GM23338 (cell line): ENCODE results near the gene C12orf60. TPM values are rescaled to one million over a fixed set of nuclear protein-coding genes. Genes with fewer than 3 reads are reported as not detected.

Experiments used
- ATAC-seq: fragments of 200-7000 bp; cut with Tn5 transposase; 3 replicates; pipeline ENCODE4 v1.9.1; 2020
- DNase-seq: peaks from one replicate; pipeline ENCODE4 v3.0.0-alpha.2; 2015; ENCODE audit warnings: low spot score
- H2AFZ ChIP-seq: fragments of 200-600 bp; sonication (generic); 2 replicates; pipeline ENCODE4 v1.8.0; 2016; ENCODE audit warnings: antibody characterized with exemption, mild to moderate bottlenecking, moderate library complexity
- H3F3A ChIP-seq: fragments of 200-600 bp; sonication (generic); replicated peaks from 2 replicates; pipeline ENCODE4 v1.8.0; 2017; ENCODE audit warnings: antibody characterized with exemption, mixed run types, low read depth
- H3K27ac ChIP-seq: fragments of 200-600 bp; sonication (generic); 2 replicates; pipeline ENCODE4 v1.6.1; 2016; ENCODE audit warnings: low read depth
- H3K27me3 ChIP-seq: fragments of 200-600 bp; sonication (generic); 2 replicates; pipeline ENCODE4 v1.8.0; 2016; ENCODE audit warnings: mild to moderate bottlenecking, mixed run types, moderate library complexity; ENCODE audit not compliant: insufficient read depth
- H3K36me3 ChIP-seq: fragments of 200-600 bp; sonication (generic); 2 replicates; pipeline ENCODE4 v1.8.0; 2016; ENCODE audit warnings: mild to moderate bottlenecking; ENCODE audit not compliant: insufficient read depth
- H3K4me1 ChIP-seq: fragments of 200-600 bp; sonication (generic); 2 replicates; pipeline ENCODE4 v1.8.0; 2016; ENCODE audit warnings: mild to moderate bottlenecking, moderate library complexity; ENCODE audit not compliant: insufficient read depth
- H3K4me2 ChIP-seq: fragments of 200-600 bp; sonication (generic); 2 replicates; pipeline ENCODE4 v1.7.1; 2017; ENCODE audit warnings: mixed run types
- H3K4me3 ChIP-seq: fragments of 200-600 bp; sonication (generic); 2 replicates; pipeline ENCODE4 v1.6.1; 2016; ENCODE audit warnings: mixed run types
- H3K79me2 ChIP-seq: fragments of 200-600 bp; sonication (generic); replicated peaks from 2 replicates; pipeline ENCODE4 v1.8.0; 2017; ENCODE audit warnings: mild to moderate bottlenecking; ENCODE audit not compliant: insufficient read depth
- H3K9me2 ChIP-seq: fragments of 200-600 bp; sonication (generic); 2 replicates; pipeline ENCODE4 v1.8.0; 2017; ENCODE audit not compliant: insufficient read depth
- H4K20me1 ChIP-seq: fragments of 200-600 bp; sonication (generic); replicated peaks from 2 replicates; pipeline ENCODE4 v1.8.0; 2017; ENCODE audit warnings: mild to moderate bottlenecking; ENCODE audit not compliant: insufficient read depth
- H3K27ac Mint-ChIP-seq: 2 replicates; pipeline ENCODE4 v1.8.0; 2020; ENCODE audit warnings: inconsistent platforms, mild to moderate bottlenecking, moderate library complexity, mixed read lengths
- H3K27me3 Mint-ChIP-seq: 3 replicates; pipeline ENCODE4 v1.8.0; 2022; ENCODE audit warnings: low read depth, mild to moderate bottlenecking, moderate library complexity, mixed read lengths, inconsistent platforms; ENCODE audit not compliant: insufficient read depth, poor library complexity
- H3K36me3 Mint-ChIP-seq: 3 replicates; pipeline ENCODE4 v1.8.0; 2021; ENCODE audit warnings: low read depth, mild to moderate bottlenecking, inconsistent platforms, moderate library complexity, mixed read lengths
- H3K4me1 Mint-ChIP-seq: 3 replicates; pipeline ENCODE4 v1.8.0; 2020; ENCODE audit warnings: mild to moderate bottlenecking, inconsistent platforms, mixed read lengths
- H3K4me3 Mint-ChIP-seq: 3 replicates; pipeline ENCODE4 v1.8.0; 2021; ENCODE audit warnings: moderate library complexity, mild to moderate bottlenecking, inconsistent platforms, mixed read lengths
- H3K9me3 Mint-ChIP-seq: 3 replicates; pipeline ENCODE4 v1.8.0; 2020; ENCODE audit warnings: moderate library complexity, mild to moderate bottlenecking, inconsistent platforms, mixed read lengths
- CTCF ChIP-seq, 2 experiments: fragments of 200-600 bp in 1 of 2; sonication (generic) in 1 of 2; conservative IDR thresholded peaks; 2 replicates each; pipeline versions ENCODE4 v1.5.1 to v1.6.1; 2016 to 2017; ENCODE audit warnings: antibody characterized with exemption in 2 of 2, low read depth in 2 of 2, mild to moderate bottlenecking in 2 of 2, moderate library complexity in 1 of 2
- EZH2phosphoT487 ChIP-seq: fragments of 200-600 bp; sonication (generic); IDR thresholded peaks from one replicate; pipeline ENCODE4 v1.8.1; 2018; ENCODE audit warnings: antibody characterized with exemption; ENCODE audit not compliant: unreplicated experiment
- NANOG ChIP-seq: IDR thresholded peaks from 2 replicates; pipeline ENCODE4 v1.6.1; 2016; ENCODE audit warnings: antibody characterized with exemption, borderline replicate concordance
- POLR2AphosphoS5 ChIP-seq: IDR thresholded peaks from 2 replicates; pipeline ENCODE4 v1.6.1; 2016; ENCODE audit warnings: antibody characterized with exemption, low read depth
- REST ChIP-seq: IDR thresholded peaks from one replicate; pipeline ENCODE4 v1.6.1; 2018; ENCODE audit warnings: antibody characterized with exemption; ENCODE audit not compliant: unreplicated experiment
- ZNF462 ChIP-seq: fragments of 250-450 bp; sonication (Bioruptor Pico); IDR thresholded peaks from 2 replicates; pipeline ENCODE4 v1.5.0; 2020; ENCODE audit warnings: mild to moderate bottlenecking, moderate library complexity
- polyA plus RNA-seq: library from polyadenylated mRNA; unstranded; fragments of >200 nt; fragmentation: Nextera tagmentation; extraction: Ambion mirVana; gene quantifications from 2 replicates; pipeline ENCODE4 v1.2.1, GENCODE V29; 2016
- total RNA-seq: library from RNA; depleted of rRNA; stranded (reverse); fragments of >200 nt; shearing (Covaris generic); gene quantifications from 2 replicates; pipeline ENCODE4 v1.2.3, GENCODE V29; 2014

The C12orf60 gene
- total and polyA plus RNA-seq, 2 experiments from 2014 or later, result 1.7 to 2.3 TPM

- TF ChIP-seq ZNF462, result no peak
- TF ChIP-seq POLR2AphosphoS5, result no peak
- no peak for TF ChIP-seq NANOG
- no peak for TF ChIP-seq EZH2phosphoT487
Measured at GRCh38 chr12:14775636-14775980, 27.9 kb upstream of the C12orf60 start (continued).

- no peaks in the 10 kb centered on the region for H3F3A ChIP-seq
- no peak overlapping the region for H2AFZ ChIP-seq
- H3K4me3 Mint-ChIP-seq, result peak overlapping the region; percentile 98
- peaks cover 9% of the 10 kb centered on the region for H3K79me2 ChIP-seq
- no peak for ATAC-seq
- H3K27me3 Mint-ChIP-seq, result peaks cover 18% of the 10 kb centered on the region
- H3K36me3 ChIP-seq, result no peaks in the 10 kb centered on the region
- TF ChIP-seq CTCF (conservative IDR thresholded peaks at IDR 0.05; ENCODE audit: low read depth in 2 of 2) (peak in 1 of 2 experiments; percentile 32; a peak in 2 of 4 replicates), REST (no peak), NANOG (no peak)
- no peaks in the 10 kb centered on the region for H3K36me3 Mint-ChIP-seq
- peaks cover 5% of the 10 kb centered on the region; the same call in 1 of the 2 replicates for H4K20me1 ChIP-seq
- H3K4me3 ChIP-seq, result peak overlapping the region; percentile 73; the same call in 1 of the 2 replicates
- H3K4me2 ChIP-seq, result peak overlapping the region; percentile 77; the same call in 1 of the 2 replicates
- H3K4me1 ChIP-seq, result peaks cover 28% of the 10 kb centered on the region
- DNase-seq, result no peak
- H3K9me2 ChIP-seq, result no peaks in the 10 kb centered on the region
- peaks cover 37% of the 10 kb centered on the region for H3K4me1 Mint-ChIP-seq
- H3K9me3 Mint-ChIP-seq, result no peaks in the 10 kb centered on the region
- no peaks in the 10 kb centered on the region for H3K27me3 ChIP-seq
- H3K27ac Mint-ChIP-seq, result no peak overlapping the region
- H3K27ac ChIP-seq, result no peak overlapping the region
Measured at GRCh38 chr12:14776236-14776961, 27.1 kb upstream of the C12orf60 start.
